ENCODE measurements around the gene LAMP5. TPM values are rescaled to one million over a fixed set of nuclear protein-coding genes. Genes with fewer than 3 reads are reported as not detected.

The LAMP5 gene
- total RNA-seq, 1 donor = not detected

DNA sequence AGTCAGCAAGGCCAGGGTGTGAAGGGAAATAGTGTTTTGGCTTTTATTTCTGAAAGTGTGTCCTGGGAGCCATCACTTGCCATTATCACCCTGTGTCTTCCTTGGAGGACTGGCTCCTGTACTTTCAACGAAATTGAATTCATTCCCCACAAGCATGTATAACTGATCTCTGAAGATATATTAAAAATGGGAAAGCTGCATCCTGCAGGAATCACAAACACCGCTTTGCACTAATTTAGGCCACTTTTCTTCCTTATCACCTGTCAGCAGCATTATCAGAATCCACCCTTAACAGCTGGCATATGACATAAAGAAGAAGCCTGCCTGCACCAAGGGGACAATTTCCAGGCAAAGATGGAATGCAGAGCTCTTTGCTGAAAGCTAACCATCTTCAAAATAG is 56.2 kb downstream of the LAMP5 start:
- no peak for DNase-seq (ENCODE audit: low read depth)
- TF ChIP-seq, protein P1, sequence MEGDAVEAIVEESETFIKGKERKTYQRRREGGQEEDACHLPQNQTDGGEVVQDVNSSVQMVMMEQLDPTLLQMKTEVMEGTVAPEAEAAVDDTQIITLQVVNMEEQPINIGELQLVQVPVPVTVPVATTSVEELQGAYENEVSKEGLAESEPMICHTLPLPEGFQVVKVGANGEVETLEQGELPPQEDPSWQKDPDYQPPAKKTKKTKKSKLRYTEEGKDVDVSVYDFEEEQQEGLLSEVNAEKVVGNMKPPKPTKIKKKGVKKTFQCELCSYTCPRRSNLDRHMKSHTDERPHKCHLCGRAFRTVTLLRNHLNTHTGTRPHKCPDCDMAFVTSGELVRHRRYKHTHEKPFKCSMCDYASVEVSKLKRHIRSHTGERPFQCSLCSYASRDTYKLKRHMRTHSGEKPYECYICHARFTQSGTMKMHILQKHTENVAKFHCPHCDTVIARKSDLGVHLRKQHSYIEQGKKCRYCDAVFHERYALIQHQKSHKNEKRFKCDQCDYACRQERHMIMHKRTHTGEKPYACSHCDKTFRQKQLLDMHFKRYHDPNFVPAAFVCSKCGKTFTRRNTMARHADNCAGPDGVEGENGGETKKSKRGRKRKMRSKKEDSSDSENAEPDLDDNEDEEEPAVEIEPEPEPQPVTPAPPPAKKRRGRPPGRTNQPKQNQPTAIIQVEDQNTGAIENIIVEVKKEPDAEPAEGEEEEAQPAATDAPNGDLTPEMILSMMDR (IDR thresholded peaks at IDR 0.05; ENCODE audit: insufficient read depth, low read depth, low read length) = no peak
- no peak overlapping the region for H3K4me3 ChIP-seq (ENCODE audit: low read depth, low read length)

- H3K4me3 ChIP-seq (ENCODE audit: low read depth, low read length) = no peak overlapping the region
- DNase-seq (ENCODE audit: low read depth) = no peak
- TF ChIP-seq, protein P1 (IDR thresholded peaks at IDR 0.05; ENCODE audit: insufficient read depth, low read depth, low read length) = no peak
These were observed 57.4 kb downstream of the LAMP5 start for GRCh38 chr20:9571783-9572182.

DNA sequence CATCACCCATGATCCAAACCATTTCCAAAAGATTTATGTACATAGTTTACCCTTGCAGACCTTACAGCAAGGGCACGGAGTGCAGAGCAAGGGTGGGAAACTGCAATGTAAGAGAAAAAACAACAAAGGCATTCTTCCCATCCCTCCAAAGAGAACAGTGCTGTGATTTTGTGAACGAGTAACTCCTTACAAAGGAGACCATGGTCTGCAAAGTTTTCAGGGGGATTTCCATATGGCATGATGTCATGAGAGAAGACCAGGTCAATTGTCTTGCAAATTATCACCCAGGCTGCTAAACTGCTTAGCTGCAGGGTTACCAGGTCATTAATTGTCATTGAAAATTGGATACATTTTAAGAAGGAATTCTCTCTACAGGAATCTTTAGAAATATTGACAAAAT is 58.3 kb downstream of the LAMP5 start:
- no peak for DNase-seq (ENCODE audit: low read depth)
- TF ChIP-seq, protein P1 (IDR thresholded peaks at IDR 0.05; ENCODE audit: insufficient read depth, low read depth, low read length) = no peak
- H3K4me3 ChIP-seq (ENCODE audit: low read depth, low read length) = no peak overlapping the region

- DNase-seq (ENCODE audit: low read depth) = no peak
- TF ChIP-seq, protein P1 (IDR thresholded peaks at IDR 0.05; ENCODE audit: insufficient read depth, low read depth, low read length) = no peak
- no peak overlapping the region for H3K4me3 ChIP-seq (ENCODE audit: low read depth, low read length)
These were observed 59.2 kb downstream of the LAMP5 start for GRCh38 chr20:9573335-9574151.

GRCh38 chr20:9574181-9574580 is 59.8 kb downstream of the LAMP5 start:
- no peak for DNase-seq (ENCODE audit: low read depth)
- no peak overlapping the region for H3K4me3 ChIP-seq (ENCODE audit: low read depth, low read length)
- TF ChIP-seq, protein P1 (IDR thresholded peaks at IDR 0.05; ENCODE audit: insufficient read depth, low read depth, low read length) = no peak

DNA sequence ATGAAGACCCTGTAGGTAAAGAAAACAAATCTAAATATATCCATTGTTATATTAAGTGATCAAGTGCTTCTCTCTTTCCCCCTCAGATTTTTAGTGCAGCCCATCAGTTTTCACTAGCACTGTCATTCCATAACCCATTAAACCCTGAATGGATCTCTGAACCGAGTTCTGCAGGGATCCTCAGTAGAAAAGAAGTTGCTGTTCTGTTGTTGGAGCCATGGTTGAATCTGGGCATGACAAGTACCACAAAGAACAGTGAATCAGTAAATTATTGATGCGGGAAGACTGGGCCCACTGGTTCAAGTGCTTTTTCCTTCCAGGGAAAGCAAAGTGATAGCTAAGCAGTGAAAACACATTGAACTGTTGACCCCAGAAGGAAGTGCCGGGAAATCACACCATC is 60.4 kb downstream of the LAMP5 start:
- H3K4me3 ChIP-seq (ENCODE audit: low read depth, low read length) = no peak overlapping the region
- TF ChIP-seq, protein P1 (IDR thresholded peaks at IDR 0.05; ENCODE audit: insufficient read depth, low read depth, low read length) = no peak
- DNase-seq (ENCODE audit: low read depth) = no peak

DNA sequence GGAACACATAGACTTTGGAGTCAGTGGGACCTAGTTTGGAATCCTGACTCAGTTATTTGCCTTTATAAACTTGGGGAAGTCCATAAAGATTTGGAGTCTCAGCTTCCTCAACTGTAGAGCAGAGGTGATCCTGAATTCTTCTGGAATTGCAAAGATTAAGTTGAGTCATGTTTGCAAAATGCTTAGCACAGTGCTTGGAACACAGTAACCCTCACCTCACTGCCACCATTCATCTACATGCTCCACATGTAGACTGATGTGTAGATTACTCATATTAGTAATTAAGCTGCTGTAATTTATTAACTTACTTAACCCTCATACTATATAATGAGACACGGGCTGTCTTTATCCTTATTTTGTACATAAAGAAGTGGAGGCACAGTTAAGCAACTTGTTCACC is 61.4 kb downstream of the LAMP5 start:
- TF ChIP-seq, protein P1 (IDR thresholded peaks at IDR 0.05; ENCODE audit: insufficient read depth, low read depth, low read length) = no peak
- DNase-seq (ENCODE audit: low read depth) = no peak
- no peak overlapping the region for H3K4me3 ChIP-seq (ENCODE audit: low read depth, low read length)

Data from fibroblast of villous mesenchyme (primary cell).